Type B pancreatic cell (in vitro differentiated cells): ENCODE measurements around the gene INO80C. TPM values are rescaled to one million over a fixed set of nuclear protein-coding genes. Genes with fewer than 3 reads are reported as not detected.

Experiments
- DNase-seq: peaks from one replicate; pipeline ENCODE4 v3.0.0; 2021; ENCODE audit warnings: mixed read lengths; ENCODE audit not compliant: unreplicated experiment; ENCODE audit errors: extremely low spot score
- H3K27ac Mint-ChIP-seq: 2 replicates; pipeline ENCODE4 v1.8.0; 2021; ENCODE audit warnings: mild to moderate bottlenecking, mixed read lengths
- H3K27me3 Mint-ChIP-seq: 2 replicates; pipeline ENCODE4 v1.8.0; 2021; ENCODE audit warnings: mixed read lengths
- H3K36me3 Mint-ChIP-seq: 2 replicates; pipeline ENCODE4 v1.8.0; 2021; ENCODE audit warnings: mixed read lengths
- H3K4me1 Mint-ChIP-seq: one replicate; pipeline ENCODE4 v1.8.0; 2021; ENCODE audit warnings: mixed read lengths; ENCODE audit not compliant: unreplicated experiment
- H3K4me3 Mint-ChIP-seq: 2 replicates; pipeline ENCODE4 v1.8.0; 2021; ENCODE audit warnings: mild to moderate bottlenecking, mixed read lengths
- H3K9me3 Mint-ChIP-seq: 2 replicates; pipeline ENCODE4 v1.8.0; 2021; ENCODE audit warnings: mixed read lengths
- CTCF ChIP-seq: fragments of 200-600 bp; sonication (generic); conservative IDR thresholded peaks from 2 replicates; pipeline ENCODE4 v1.5.0; 2021; ENCODE audit warnings: antibody characterized with exemption, mild to moderate bottlenecking
- total RNA-seq: library from RNA; stranded (reverse); gene quantifications from 2 replicates; pipeline ENCODE4 v1.2.1, GENCODE V29; 2021; ENCODE audit warnings: low replicate concordance

Gene INO80C
- total RNA-seq, 1 donor from 2014 or later: 22.6 TPM

- Mint-ChIP-seq H3K27ac (no peak overlapping the region), H3K4me3 (no peak overlapping the region), H3K4me1 (no peaks in the 10 kb centered on the region), H3K27me3 (no peaks in the 10 kb centered on the region), H3K9me3 (no peaks in the 10 kb centered on the region), H3K36me3 (peaks cover 11% of the 10 kb centered on the region)
- TF ChIP-seq CTCF: no peak
- DNase-seq: no peak
Measured at GRCh38 chr18:35467624-35468016, 30.1 kb downstream of the INO80C start.

- H3K27ac Mint-ChIP-seq: no peak overlapping the region
- DNase-seq: no peak
Measured at GRCh38 chr18:35466815-35467623, 30.7 kb downstream of the INO80C start.

GRCh38 chr18:35466334-35466733, 31.4 kb downstream of the INO80C start:
- no peak for TF ChIP-seq CTCF
- H3K4me1 Mint-ChIP-seq: no peaks in the 10 kb centered on the region
- no peak overlapping the region for H3K4me3 Mint-ChIP-seq
- H3K9me3 Mint-ChIP-seq: no peaks in the 10 kb centered on the region
- H3K36me3 Mint-ChIP-seq: peaks cover 7% of the 10 kb centered on the region
- H3K27me3 Mint-ChIP-seq: no peaks in the 10 kb centered on the region
- no peak for DNase-seq
- no peak overlapping the region for H3K27ac Mint-ChIP-seq

More at GRCh38 chr18:35466815-35467623, 30.7 kb downstream of the INO80C start:
- H3K4me1 Mint-ChIP-seq: no peaks in the 10 kb centered on the region
- H3K27me3 Mint-ChIP-seq: no peaks in the 10 kb centered on the region
- no peak overlapping the region for H3K4me3 Mint-ChIP-seq
- no peaks in the 10 kb centered on the region for H3K9me3 Mint-ChIP-seq
- peaks cover 7% of the 10 kb centered on the region for H3K36me3 Mint-ChIP-seq
- TF ChIP-seq CTCF: no peak

- Mint-ChIP-seq H3K4me1 (no peaks in the 10 kb centered on the region), H3K36me3 (peaks cover 7% of the 10 kb centered on the region), H3K4me3 (no peak overlapping the region), H3K9me3 (no peaks in the 10 kb centered on the region), H3K27ac (no peak overlapping the region), H3K27me3 (no peaks in the 10 kb centered on the region)
- no peak for TF ChIP-seq CTCF
- no peak for DNase-seq
Measured at GRCh38 chr18:35465329-35465728, 32.4 kb downstream of the INO80C start.

- Mint-ChIP-seq H3K4me1 (no peaks in the 10 kb centered on the region), H3K27ac (no peak overlapping the region), H3K27me3 (no peaks in the 10 kb centered on the region), H3K9me3 (no peaks in the 10 kb centered on the region), H3K4me3 (no peak overlapping the region), H3K36me3 (peaks cover 7% of the 10 kb centered on the region)
- DNase-seq: no peak
- TF ChIP-seq CTCF: no peak
Measured at GRCh38 chr18:35464831-35465279, 32.9 kb downstream of the INO80C start.
